Measurements from ENCODE around the gene CDK11B.
A peak's percentile ranks its signal among the peaks of the same experiment; 100 is the strongest.
"Not testable (repeated sequence)": the region's sequence is repeated elsewhere in the genome, so short reads cannot be mapped to it uniquely, and the experiment has no call there.

The CDK11B gene

DNA sequence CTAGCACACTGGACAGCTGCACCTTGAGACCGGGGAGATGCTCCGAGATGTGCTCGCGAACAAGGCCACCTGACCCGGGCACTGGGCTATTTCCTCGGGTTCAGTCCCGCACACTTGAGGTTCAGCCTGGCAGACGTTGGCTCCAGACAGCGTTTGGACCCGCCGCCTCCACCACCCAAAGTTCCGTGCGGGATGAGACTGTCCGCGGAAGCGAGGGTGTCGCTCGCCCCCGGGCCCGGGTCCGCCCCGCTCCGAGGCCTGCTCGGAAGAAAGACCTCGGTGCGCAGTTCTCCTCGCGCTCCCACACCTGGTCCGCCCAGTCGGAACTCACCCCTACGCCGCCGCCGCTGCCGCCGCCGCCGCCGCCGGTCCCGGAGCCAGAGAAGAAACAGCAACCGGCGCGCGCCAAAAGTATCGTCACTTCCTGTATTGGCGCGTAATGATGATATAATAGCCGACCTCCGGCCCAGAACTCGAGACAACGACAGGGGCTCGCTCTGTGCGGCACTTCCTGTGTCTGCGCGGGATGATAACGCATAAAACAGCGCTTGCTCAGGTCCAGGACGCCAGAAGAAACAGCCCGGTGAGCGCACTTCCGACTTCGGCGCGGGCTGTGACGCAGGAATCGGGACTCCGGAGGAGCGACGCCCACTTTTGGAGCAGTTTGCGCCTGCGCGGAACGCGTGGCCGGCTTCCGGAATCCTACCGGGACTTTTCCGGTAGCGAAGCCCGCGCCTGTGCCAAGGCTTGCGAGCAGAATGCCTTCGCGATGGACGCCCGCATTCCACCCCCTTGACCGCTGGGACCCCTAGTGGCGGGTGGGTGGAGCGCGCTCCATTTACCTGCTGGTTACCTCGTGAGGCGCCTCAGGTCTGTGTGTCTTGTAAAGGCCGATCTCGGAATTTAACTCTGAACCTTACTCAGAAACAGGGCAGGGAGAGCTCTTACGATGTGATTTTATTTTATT, at the start of gene CDK11B:
Gene CDK11B, minus strand, starts transcription at position 422 of the 967 bp plus-strand sequence. CDS start 1,519 bp downstream, outside the sequence.
- peak; percentile 92 for DNase-seq

DNA sequence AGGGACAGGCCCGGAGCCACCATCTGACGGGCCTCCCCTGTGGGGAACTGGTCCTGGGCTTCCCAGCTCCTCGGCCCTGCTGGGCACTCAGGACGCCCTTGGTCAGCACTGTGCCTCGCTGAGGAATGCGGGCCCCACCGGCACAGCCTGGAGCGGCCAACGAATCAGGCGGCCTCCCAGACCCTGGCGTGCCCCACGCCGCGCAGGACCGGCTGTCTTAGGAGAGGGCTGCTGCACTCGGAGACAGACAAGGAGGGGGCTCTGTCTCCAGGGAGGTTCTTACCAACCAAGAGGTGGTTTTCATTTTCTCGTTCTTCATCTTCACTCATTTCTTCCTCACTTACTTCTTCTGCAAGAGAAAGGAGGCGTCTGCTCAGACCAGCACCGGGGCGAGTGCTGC, 49.1 kb upstream of the CDK11B start:
- not testable (repeated sequence) for DNase-seq

DNA sequence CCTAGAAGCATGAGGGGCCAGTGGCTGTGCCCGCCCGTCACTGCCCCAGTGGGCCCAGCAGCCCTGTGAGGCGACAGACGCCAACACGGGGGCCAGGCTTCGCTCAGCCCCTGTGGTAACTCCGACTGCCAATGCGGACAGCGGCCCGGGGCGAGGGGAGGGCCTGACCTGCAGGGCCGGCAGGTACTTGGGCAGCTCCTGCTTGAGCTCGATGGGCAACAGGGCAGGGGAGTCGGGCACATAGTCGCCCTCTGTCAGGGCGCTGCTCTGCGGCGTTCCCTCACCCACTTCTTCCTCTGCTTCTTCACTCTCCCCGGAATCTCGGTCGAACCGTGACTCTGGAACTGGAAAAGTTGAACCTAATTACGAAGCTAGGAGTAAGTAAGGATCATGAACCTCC, 48.4 kb upstream of the CDK11B start:
- DNase-seq = not testable (repeated sequence)

DNA sequence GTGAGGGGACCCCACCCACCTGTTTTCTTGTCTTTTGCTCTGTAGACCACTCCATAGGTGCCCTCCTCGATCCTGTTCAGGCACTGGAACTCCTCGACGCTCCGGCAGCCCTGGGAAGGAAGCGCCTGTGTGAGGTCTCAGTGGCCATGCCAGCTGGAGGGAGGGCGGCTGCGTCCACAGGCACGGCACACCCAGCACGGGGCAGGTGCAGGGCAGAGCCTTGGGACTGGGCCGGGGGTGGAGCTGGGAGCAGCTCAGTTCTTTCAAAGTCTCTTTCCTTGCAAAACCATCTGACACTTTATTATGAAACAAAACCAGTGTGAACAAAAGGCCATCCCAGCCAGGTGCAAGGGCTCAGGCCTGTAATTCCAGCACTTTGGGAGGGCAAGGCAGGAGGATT, 46.8 kb upstream of the CDK11B start:
- not testable (repeated sequence) for DNase-seq

- not testable (repeated sequence) for DNase-seq
These were observed 45.6 kb upstream of the CDK11B start for GRCh38 chr1:1704284-1704957.

DNA sequence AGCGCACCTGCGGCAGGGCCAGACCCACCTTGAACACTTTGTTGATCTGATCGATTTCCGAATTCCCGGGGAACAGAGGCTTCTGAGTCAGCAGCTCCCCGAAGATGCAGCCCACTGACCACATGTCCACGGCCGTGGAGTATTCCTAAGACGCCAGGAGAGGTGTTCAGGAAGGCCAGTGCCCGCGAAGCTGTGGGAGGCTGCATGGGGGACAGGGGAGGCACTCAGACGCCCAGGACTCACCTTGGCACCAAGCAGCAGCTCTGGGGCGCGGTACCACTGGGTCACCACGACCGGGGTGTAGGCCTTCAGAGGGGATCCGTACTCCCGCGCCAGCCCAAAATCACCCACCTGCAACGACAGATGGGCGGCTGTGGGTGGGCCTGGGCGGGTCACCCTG, 45.0 kb upstream of the CDK11B start:
- DNase-seq = no peak

DNA sequence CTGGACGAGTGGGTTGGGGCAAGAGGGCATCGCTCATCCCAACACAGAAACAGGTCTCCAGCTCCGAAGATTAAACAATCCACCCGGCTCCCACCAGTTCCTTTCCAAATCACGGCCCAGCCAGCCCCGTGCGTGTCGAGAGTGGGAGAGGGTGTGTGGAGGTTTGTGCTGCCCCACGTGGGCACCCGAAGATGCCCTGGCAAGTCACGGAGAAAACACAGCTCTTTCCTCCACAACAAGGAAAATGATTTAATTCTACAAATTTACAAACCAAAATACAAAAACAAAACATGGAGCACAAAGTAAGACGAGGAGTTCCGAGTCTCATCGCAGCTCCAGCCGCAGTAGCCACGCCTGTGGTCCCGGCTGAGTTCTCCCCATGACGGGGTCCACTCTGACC, 43.7 kb upstream of the CDK11B start:
- DNase-seq = not testable (repeated sequence)

DNA sequence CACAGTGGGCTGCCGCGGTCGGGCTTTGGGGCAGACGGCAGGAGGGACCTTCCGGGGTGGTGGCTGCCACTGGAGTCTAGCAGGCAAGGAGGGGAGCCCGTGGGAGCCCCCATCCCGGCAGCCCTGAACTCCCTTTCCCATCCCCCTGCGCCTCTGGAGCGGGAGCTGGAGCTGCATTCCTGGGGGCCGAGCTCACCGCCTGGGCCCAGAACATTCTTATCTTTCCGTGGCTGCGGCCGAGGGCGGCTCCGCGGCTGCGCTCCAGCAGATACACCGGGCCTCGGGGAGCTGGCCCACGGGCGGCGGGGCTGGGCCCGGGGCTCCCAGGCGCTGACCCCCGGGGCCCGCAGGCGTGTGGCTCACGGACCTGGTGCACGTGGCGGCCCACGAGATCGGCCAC, 41.8 kb upstream of the CDK11B start:
- not testable (repeated sequence) for DNase-seq

DNA sequence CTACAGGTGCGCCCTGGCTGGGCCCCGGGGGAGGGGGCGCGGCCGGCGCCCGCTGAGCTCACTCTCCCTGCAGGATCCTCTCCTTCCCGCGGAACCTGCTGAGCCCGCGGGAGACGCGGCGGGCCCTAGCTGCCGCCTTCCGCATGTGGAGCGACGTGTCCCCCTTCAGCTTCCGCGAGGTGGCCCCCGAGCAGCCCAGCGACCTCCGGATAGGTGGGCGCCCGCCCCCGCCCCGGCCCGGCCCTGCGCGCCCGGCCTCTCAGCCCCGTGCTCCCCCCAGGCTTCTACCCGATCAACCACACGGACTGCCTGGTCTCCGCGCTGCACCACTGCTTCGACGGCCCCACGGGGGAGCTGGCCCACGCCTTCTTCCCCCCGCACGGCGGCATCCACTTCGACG, 41.3 kb upstream of the CDK11B start:
- not testable (repeated sequence) for DNase-seq

GRCh38 chr1:1699061-1699460, 40.3 kb upstream of the CDK11B start:
- DNase-seq = not testable (repeated sequence)

GRCh38 chr1:1697358-1698183, 38.8 kb upstream of the CDK11B start:
- DNase-seq = not testable (repeated sequence)

GRCh38 chr1:1696431-1697357, 37.9 kb upstream of the CDK11B start:
- DNase-seq = not testable (repeated sequence)

DNA sequence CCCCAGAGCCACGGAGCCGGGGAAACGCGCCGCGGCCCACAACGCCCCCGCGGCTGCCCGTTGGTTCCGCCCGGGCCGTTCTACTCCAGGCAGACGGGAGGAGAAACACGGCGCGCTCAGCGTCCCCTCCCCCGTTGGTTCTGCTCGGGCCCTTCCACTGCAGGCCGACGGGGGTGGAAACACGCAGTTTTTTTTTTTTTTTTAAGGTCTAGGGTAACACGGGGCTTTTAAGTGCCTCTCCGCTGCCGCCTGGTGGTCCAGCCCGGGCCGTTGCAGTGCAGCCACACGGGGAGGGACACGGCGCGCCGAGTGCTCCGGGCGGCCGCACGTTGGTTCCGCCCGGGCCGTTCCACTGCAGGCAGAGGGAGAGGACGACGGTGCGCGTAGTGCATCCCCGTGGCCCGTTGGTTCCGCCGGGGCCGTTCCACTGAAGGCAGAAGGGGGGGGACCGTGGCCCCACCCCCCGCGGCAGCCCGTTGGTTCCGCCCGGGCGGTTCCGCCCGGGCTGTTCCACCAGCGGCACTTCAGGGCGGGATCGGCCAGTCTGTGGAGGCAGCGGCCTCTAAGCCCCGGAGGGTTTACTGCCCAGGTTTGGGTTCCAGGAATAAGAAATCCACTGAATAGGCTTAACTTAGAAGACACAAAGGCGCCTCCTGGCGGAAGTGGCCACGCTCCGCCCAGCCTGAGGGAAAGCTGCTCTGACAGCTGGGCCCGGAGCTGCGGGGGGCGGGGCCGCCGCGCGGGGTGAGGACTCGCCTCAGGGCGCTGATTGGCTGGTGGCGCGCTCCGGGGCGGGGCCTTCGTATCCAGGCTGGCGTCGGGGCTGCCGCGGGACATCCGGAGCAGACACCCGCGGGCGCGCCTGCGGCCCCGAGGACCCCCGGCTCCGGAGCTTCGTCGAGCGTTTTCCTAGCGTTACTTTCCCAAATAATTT, 34.2 kb upstream of the CDK11B start, which contains the start of gene SLC35E2B:
Gene SLC35E2B, minus strand, starts transcription at position 82 of the 934 bp plus-strand sequence. CDS start 16,096 bp downstream, outside the sequence.
- peak; percentile 98 for DNase-seq

DNA sequence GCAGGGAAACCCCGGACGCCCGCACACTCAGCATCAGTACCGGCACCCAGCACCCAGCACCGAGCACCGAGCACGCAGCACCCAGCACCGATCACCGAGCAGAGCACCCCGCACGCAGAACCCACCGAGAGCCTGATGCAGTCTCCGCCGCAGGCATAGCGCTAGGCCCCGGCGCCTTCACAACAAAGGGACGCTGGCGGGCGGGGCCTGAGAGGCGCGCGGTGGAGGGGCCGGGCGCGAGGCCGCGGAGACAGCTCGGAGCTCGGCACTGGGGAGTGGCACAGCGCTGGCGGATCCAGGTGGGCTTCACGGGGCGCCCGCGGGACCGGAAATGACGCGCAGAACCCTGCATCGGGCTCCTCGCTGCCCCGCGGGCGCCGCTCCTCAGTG, 33.5 kb upstream of the CDK11B start:
- DNase-seq = peak; percentile 85

DNA sequence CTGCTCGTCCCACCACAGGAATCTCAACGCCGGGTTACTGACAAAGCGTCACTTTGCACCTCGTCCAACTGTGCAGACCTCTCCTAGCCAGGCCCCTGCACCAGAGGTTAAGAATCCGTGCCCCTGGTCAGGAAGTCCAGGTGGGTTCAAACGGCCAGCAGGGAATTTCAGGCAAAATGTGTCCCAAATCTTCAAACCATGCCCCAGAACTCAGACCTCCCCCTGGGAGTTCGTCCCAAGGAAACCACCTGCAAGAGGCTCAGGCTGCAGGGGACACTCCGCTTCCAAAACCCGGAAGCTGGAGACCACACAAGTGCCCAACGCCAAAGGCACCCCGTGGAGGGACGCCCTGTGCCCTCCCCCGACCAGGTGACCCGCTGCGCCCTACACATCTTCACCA, 32.6 kb upstream of the CDK11B start:
- not testable (repeated sequence) for DNase-seq

DNA sequence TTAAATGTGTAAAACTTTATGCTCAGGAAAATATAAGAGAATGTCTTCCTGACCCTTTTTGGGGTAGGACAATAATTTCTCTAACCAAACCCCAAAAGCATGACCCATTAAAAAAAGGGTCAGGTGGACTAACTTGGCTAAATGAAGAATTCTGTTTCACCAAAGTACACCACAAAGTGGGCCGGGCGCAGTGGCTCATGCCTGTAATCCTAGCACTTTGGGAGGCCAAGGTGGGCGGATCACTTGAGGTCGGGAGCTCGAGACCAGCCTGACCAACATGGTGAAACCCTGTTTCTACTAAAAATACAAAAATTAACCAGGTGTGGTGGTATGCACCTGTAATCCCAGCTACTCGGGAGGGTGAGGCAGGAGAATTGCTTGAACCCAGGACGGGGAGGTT, 30.7 kb upstream of the CDK11B start:
- not testable (repeated sequence) for DNase-seq

DNA sequence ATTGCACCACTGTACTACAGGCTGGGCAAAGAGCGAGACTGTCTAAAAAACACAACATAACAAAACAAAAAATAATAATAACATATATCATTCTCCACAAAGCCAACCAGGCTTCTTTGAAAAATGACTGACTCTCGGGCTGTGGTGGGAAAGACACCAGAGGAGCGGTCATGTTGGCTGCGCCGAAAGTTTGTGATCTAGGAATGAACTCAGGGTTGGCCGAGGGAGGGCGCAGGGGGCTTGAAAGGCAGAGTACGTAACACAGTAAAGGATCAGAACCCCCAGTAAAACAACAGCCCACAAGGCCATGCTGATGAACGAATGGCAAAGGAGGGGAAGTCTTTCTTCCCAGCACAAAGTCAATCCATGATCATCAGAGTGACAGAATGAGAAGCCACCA, 29.0 kb upstream of the CDK11B start:
- no peak for DNase-seq

DNA sequence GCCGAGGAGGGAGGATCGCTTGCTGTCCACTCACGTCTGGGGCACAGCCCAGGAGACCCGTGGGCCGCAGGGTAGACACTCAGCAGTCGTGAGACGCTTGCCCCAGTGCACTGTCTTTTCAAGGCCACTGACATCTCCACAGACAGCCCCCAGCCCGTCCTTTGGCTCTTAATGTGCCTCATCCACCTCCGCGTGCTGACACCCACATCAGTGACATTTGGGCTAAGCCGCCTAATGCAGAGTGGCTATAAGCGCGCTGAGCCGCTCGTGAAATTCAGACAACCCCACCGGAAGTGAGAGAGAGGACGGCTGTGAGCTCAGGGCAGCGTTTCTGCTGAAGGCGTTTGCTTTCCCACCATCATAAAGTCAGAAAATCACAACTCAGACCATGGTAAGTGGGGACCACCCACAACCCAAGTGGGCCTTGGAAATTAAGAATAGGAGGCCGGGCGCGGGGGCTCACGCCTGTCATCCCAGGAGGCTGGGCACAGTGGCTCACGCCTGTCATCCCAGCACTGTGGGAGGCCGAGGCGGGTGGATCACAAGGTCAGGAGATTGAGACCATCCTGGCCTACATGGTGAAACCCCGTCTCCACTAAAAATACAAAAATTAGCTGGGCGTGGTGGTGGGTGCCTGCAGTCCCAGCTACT, 25.4 kb upstream of the CDK11B start:
- no peak for DNase-seq

GRCh38 chr1:1683104-1683905, 24.5 kb upstream of the CDK11B start:
- DNase-seq = no peak

All from activated gamma-delta T cell treated with Interleukin-2 at 50 U/mL for 16 hours (primary cell).